ENCODE results near the gene TMEM117. TPM values are rescaled to one million over a fixed set of nuclear protein-coding genes. Genes with fewer than 3 reads are reported as not detected.

Gene TMEM117
- total and polyA plus RNA-seq, 4 donors: 1.6 to 10.6 (median 5.1) TPM

DNA sequence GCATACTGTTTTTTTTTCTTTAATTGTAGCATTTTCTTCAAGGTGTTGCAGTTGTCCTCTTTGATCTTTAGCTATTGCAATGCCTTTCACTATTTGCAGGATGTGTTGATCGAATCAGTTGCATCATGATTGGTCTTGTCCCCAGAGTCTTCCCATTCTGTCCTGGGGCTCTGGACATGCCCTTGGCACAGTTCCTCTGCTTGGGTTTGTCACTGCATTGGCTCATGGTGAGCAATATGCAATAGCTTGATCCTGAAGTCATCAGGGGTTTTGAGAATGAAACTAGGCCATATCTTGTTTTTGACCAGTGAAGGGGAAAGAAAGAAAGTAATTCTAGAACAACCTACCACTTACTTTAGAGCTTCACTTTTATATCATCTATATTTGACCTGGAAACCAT, 281.5 kb downstream of the TMEM117 start:
- intact Hi-C loops (cut with DNase I): no loop called here
- 97 to 100% methylated on average over 1 of the region's 1 CpG for WGBS, 2 donors
- Histone ChIP-seq H3K4me1 (ENCODE audit: control insufficient read depth in 1 of 2, insufficient read depth in 2 of 2, low read length in 2 of 2) (no peaks in the 10 kb centered on the region), H3K27ac (ENCODE audit: low read depth in 1 of 2, low read length in 2 of 2) (no peak overlapping the region), H3K4me3 (ENCODE audit: low read length in 2 of 2) (no peak overlapping the region), H3K9me3 (ENCODE audit: control insufficient read depth, low read length) (no peaks in the 10 kb centered on the region), H3K27me3 (ENCODE audit: control insufficient read depth in 1 of 2, insufficient read depth in 2 of 2, low read length in 1 of 2) (no peaks in the 10 kb centered on the region), H3K36me3 (ENCODE audit: control insufficient read depth in 1 of 2, insufficient read depth in 2 of 2, low read length in 1 of 2) (no peaks in the 10 kb centered on the region)
- ATAC-seq (ENCODE audit: low FRiP score) (no peak), DNase-seq (no peak)

DNA sequence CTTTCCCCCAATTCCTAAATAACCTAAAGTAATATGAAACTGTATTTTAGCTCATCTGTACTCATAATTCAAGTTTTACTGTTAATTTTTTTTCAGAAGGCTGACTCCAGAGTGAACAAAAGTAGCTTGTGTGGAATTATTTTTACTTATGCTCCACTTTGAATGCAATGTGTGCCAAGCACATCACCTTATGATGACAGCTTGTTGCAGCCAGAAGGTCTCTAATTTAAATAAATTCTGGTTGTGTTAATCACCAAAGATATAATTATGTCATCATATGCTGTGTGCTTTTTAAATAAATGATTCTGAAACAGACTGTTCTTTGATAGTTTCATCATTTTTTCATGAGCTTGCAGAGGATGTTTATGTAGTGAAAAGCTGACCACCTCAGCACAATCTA, 283.1 kb downstream of the TMEM117 start:
- DNase-seq (no peak), ATAC-seq (ENCODE audit: low FRiP score) (no peak)
- intact Hi-C loops (cut with DNase I): no loop called here
- Histone ChIP-seq H3K4me3 (ENCODE audit: low read length in 2 of 2) (no peak overlapping the region), H3K4me1 (ENCODE audit: control insufficient read depth in 1 of 2, insufficient read depth in 2 of 2, low read length in 2 of 2) (no peaks in the 10 kb centered on the region), H3K9me3 (ENCODE audit: control insufficient read depth, low read length) (no peaks in the 10 kb centered on the region), H3K27ac (ENCODE audit: low read depth in 1 of 2, low read length in 2 of 2) (no peak overlapping the region), H3K27me3 (ENCODE audit: control insufficient read depth in 1 of 2, insufficient read depth in 2 of 2, low read length in 1 of 2) (no peaks in the 10 kb centered on the region), H3K36me3 (ENCODE audit: control insufficient read depth in 1 of 2, insufficient read depth in 2 of 2, low read length in 1 of 2) (no peaks in the 10 kb centered on the region)

GRCh38 chr12:44126806-44127205, 290.9 kb downstream of the TMEM117 start:
- no peaks in the 10 kb centered on the region for H3K27me3 ChIP-seq (ENCODE audit: control insufficient read depth in 1 of 2, insufficient read depth in 2 of 2, low read length in 1 of 2)
- DNase-seq: no peak
- no peak overlapping the region for H3K4me3 ChIP-seq (ENCODE audit: low read length in 2 of 2)
- H3K36me3 ChIP-seq (ENCODE audit: control insufficient read depth in 1 of 2, insufficient read depth in 2 of 2, low read length in 1 of 2): no peaks in the 10 kb centered on the region
- WGBS, 2 donors: 98% methylated on average over 1 of the region's 1 CpG
- ATAC-seq (ENCODE audit: low FRiP score): no peak
- H3K27ac ChIP-seq (ENCODE audit: low read depth in 1 of 2, low read length in 2 of 2): no peak overlapping the region
- H3K4me1 ChIP-seq (ENCODE audit: control insufficient read depth in 1 of 2, insufficient read depth in 2 of 2, low read length in 2 of 2): no peaks in the 10 kb centered on the region
- intact Hi-C loops (cut with DNase I): no loop called here
- H3K9me3 ChIP-seq (ENCODE audit: control insufficient read depth, low read length): no peaks in the 10 kb centered on the region

DNA sequence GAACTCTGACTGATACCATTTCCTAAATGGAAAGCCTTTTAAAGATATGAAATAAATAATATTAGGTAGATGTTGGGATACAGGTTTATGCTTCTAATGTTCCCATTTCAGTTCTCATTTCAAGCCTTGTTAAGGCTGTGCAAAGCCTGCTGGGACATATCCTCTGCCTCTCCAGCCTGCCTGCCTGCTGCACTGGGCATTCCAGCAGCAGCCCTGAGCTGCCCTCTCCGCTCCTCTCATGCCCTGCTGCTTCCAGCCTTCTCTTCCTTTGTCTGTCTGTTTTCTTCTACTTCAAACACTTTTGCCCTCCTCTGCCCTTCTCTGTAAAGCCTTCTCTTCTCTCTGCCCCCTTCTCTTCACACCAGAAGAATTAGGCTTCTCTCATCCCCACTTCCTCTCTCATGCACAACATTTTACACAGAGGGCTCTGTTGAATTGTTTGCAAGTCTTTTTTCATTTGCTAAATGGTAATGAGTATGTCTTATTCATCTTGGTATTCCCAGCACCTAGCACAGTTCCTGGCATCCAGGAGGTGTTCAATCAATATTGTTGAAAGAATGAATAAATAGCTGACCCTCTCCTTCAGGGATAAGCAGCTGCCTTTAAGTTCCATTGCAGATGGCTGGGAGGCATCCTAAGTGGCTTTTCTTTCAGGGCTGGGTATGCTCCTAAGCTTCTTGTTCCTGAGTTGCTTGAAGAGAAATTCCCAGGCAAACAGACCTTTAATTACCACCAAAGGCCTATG, 292.3 kb downstream of the TMEM117 start:
- no peak overlapping the region for H3K4me3 ChIP-seq (ENCODE audit: low read length in 2 of 2)
- WGBS, 2 donors: 79 to 87% methylated on average over 1 of the region's 1 CpG
- no peaks in the 10 kb centered on the region for H3K4me1 ChIP-seq (ENCODE audit: control insufficient read depth in 1 of 2, insufficient read depth in 2 of 2, low read length in 2 of 2)
- no peaks in the 10 kb centered on the region for H3K36me3 ChIP-seq (ENCODE audit: control insufficient read depth in 1 of 2, insufficient read depth in 2 of 2, low read length in 1 of 2)
- intact Hi-C loops (cut with DNase I): no loop called here
- DNase-seq (no peak), ATAC-seq (ENCODE audit: low FRiP score) (no peak)
- no peaks in the 10 kb centered on the region for H3K9me3 ChIP-seq (ENCODE audit: control insufficient read depth, low read length)
- H3K27ac ChIP-seq (ENCODE audit: low read depth in 1 of 2, low read length in 2 of 2): no peak overlapping the region
- no peaks in the 10 kb centered on the region for H3K27me3 ChIP-seq (ENCODE audit: control insufficient read depth in 1 of 2, insufficient read depth in 2 of 2, low read length in 1 of 2)

- no peaks in the 10 kb centered on the region for H3K9me3 ChIP-seq (ENCODE audit: control insufficient read depth, low read length)
- no peak for DNase-seq
- no peak overlapping the region for H3K4me3 ChIP-seq (ENCODE audit: low read length in 2 of 2)
- intact Hi-C loops (cut with DNase I): no loop called here
- no peaks in the 10 kb centered on the region for H3K36me3 ChIP-seq (ENCODE audit: control insufficient read depth in 1 of 2, insufficient read depth in 2 of 2, low read length in 1 of 2)
- no peak for ATAC-seq (ENCODE audit: low FRiP score)
- 94 to 97% methylated on average over 3 of the region's 3 CpGs for WGBS, 2 donors
- no peak overlapping the region for H3K27ac ChIP-seq (ENCODE audit: low read depth in 1 of 2, low read length in 2 of 2)
- H3K27me3 ChIP-seq (ENCODE audit: control insufficient read depth in 1 of 2, insufficient read depth in 2 of 2, low read length in 1 of 2): no peaks in the 10 kb centered on the region
- no peaks in the 10 kb centered on the region for H3K4me1 ChIP-seq (ENCODE audit: control insufficient read depth in 1 of 2, insufficient read depth in 2 of 2, low read length in 2 of 2)
These were observed 307.3 kb downstream of the TMEM117 start for GRCh38 chr12:44143175-44143574.

GRCh38 chr12:44148936-44149335, 313.1 kb downstream of the TMEM117 start:
- intact Hi-C loops (cut with DNase I): no loop called here
- ATAC-seq (ENCODE audit: low FRiP score) (no peak), DNase-seq (no peak)
- Histone ChIP-seq H3K36me3 (ENCODE audit: control insufficient read depth in 1 of 2, insufficient read depth in 2 of 2, low read length in 1 of 2) (no peaks in the 10 kb centered on the region), H3K27me3 (ENCODE audit: control insufficient read depth in 1 of 2, insufficient read depth in 2 of 2, low read length in 1 of 2) (no peaks in the 10 kb centered on the region), H3K9me3 (ENCODE audit: control insufficient read depth, low read length) (no peaks in the 10 kb centered on the region), H3K4me3 (ENCODE audit: low read length in 2 of 2) (no peak overlapping the region), H3K4me1 (ENCODE audit: control insufficient read depth in 1 of 2, insufficient read depth in 2 of 2, low read length in 2 of 2) (no peaks in the 10 kb centered on the region), H3K27ac (ENCODE audit: low read depth in 1 of 2, low read length in 2 of 2) (no peak overlapping the region)
- 67 to 73% methylated on average over 2 of the region's 2 CpGs for WGBS, 2 donors

GRCh38 chr12:44154128-44154527, 318.2 kb downstream of the TMEM117 start:
- peaks cover 0 to 3% of the 10 kb centered on the region in 2 donors for H3K4me1 ChIP-seq (ENCODE audit: control insufficient read depth in 1 of 2, insufficient read depth in 2 of 2, low read length in 2 of 2)
- intact Hi-C loops (cut with DNase I): no loop called here
- H3K27me3 ChIP-seq (ENCODE audit: control insufficient read depth in 1 of 2, insufficient read depth in 2 of 2, low read length in 1 of 2): no peaks in the 10 kb centered on the region
- ATAC-seq (ENCODE audit: low FRiP score): no peak
- no peak for DNase-seq
- H3K9me3 ChIP-seq (ENCODE audit: control insufficient read depth, low read length): no peaks in the 10 kb centered on the region
- no peaks in the 10 kb centered on the region for H3K36me3 ChIP-seq (ENCODE audit: control insufficient read depth in 1 of 2, insufficient read depth in 2 of 2, low read length in 1 of 2)
- 75 to 82% methylated on average over 5 of the region's 5 CpGs for WGBS, 2 donors
- H3K4me3 ChIP-seq (ENCODE audit: low read length in 2 of 2): no peak overlapping the region
- no peak overlapping the region for H3K27ac ChIP-seq (ENCODE audit: low read depth in 1 of 2, low read length in 2 of 2)

DNA sequence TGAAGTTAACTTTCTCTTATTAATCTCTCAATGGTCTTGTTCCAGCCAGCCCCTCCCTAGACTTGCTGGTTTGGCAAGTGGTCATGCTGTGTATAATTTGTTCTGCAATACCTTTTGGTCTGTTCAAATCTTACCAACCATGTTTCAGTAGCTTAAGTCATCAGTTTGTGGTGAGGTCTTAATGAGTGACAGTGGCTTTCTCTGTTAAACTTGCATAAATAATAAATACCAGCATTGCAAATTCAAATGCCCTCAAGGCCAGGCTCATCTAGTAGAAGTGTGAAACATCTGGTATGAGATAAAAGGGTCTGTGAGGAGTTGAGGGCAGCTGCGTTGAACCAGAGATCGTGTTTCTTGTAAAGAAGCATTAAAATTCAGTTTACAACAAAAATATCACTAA, 319.5 kb downstream of the TMEM117 start:
- no peak for ATAC-seq (ENCODE audit: low FRiP score)

GRCh38 chr12:44157359-44157758, 321.5 kb downstream of the TMEM117 start:
- Histone ChIP-seq H3K4me1 (ENCODE audit: control insufficient read depth in 1 of 2, insufficient read depth in 2 of 2, low read length in 2 of 2) (peaks cover 0 to 3% of the 10 kb centered on the region in 2 donors), H3K27ac (ENCODE audit: low read depth in 1 of 2, low read length in 2 of 2) (no peak overlapping the region), H3K9me3 (ENCODE audit: control insufficient read depth, low read length) (no peaks in the 10 kb centered on the region), H3K27me3 (ENCODE audit: control insufficient read depth in 1 of 2, insufficient read depth in 2 of 2, low read length in 1 of 2) (no peaks in the 10 kb centered on the region), H3K36me3 (ENCODE audit: control insufficient read depth in 1 of 2, insufficient read depth in 2 of 2, low read length in 1 of 2) (no peaks in the 10 kb centered on the region), H3K4me3 (ENCODE audit: low read length in 2 of 2) (no peak overlapping the region)
- intact Hi-C loops (cut with DNase I): no loop called here
- ATAC-seq (ENCODE audit: low FRiP score) (no peak), DNase-seq (no peak)
- 5 to 6% methylated on average over 2 of the region's 2 CpGs for WGBS, 2 donors

More for the DNA sequence above, 319.5 kb downstream of the TMEM117 start:
- no peak for DNase-seq
- Histone ChIP-seq H3K27ac (ENCODE audit: low read depth in 1 of 2, low read length in 2 of 2) (no peak overlapping the region), H3K4me3 (ENCODE audit: low read length in 2 of 2) (no peak overlapping the region), H3K36me3 (ENCODE audit: control insufficient read depth in 1 of 2, insufficient read depth in 2 of 2, low read length in 1 of 2) (no peaks in the 10 kb centered on the region), H3K4me1 (ENCODE audit: control insufficient read depth in 1 of 2, insufficient read depth in 2 of 2, low read length in 2 of 2) (peaks cover 0 to 3% of the 10 kb centered on the region in 2 donors), H3K9me3 (ENCODE audit: control insufficient read depth, low read length) (no peaks in the 10 kb centered on the region), H3K27me3 (ENCODE audit: control insufficient read depth in 1 of 2, insufficient read depth in 2 of 2, low read length in 1 of 2) (no peaks in the 10 kb centered on the region)
- intact Hi-C loops (cut with DNase I): no loop called here
- 82 to 83% methylated on average over 2 of the region's 2 CpGs for WGBS, 2 donors

Measured in aorta (tissue), 5 donors.